Measurements from ENCODE around the gene MRGPRF.
A peak's percentile ranks its signal among the peaks of the same experiment; 100 is the strongest.
"Not testable (repeated sequence)": the region's sequence is repeated elsewhere in the genome, so short reads cannot be mapped to it uniquely, and the experiment has no call there.

MRGPRF gene

DNA sequence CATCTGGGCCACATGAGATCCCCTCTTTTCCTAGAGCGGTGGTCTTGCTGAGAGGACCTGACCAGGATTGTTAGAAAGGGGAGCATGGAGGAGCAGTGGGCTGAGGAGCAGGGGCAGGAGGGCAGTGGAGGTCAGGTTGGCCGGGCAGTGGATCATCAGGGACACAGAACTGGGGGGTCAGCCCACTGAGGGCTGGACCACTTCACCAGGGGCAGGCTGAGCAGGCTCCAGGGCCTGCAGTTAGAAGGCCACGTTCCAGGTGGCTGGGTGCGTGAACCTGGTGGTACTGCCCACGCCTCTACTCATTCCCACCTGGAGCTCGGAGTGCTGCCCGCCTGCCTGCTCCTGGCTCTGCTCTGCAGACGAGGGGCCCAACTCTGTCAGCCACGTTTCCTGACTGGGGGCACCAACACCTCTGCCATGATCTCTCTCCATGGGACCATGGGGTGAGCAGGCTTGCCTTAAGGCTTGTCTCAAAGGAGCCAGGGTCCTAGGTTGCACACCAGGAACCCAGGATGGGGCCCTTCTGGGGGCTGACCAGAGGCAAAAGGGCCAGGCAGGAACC lies 9.7 kb downstream of the MRGPRF start:
- H3K4me1 Mint-ChIP-seq = peaks cover 15% of the 10 kb centered on the region
- DNase-seq (ENCODE audit: low spot score in 2 of 2) (no peak), ATAC-seq (no peak)
- no peak overlapping the region for H3K4me3 Mint-ChIP-seq
- H3K27ac Mint-ChIP-seq = no peak overlapping the region
- no peaks in the 10 kb centered on the region for H3K9me3 Mint-ChIP-seq
- peaks cover 5% of the 10 kb centered on the region for H3K36me3 Mint-ChIP-seq

- ATAC-seq (no peak), DNase-seq (ENCODE audit: low spot score in 2 of 2) (no peak)
- H3K9me3 Mint-ChIP-seq = no peaks in the 10 kb centered on the region
- H3K27ac Mint-ChIP-seq = no peak overlapping the region
- H3K36me3 Mint-ChIP-seq = peaks cover 5% of the 10 kb centered on the region
- H3K4me1 Mint-ChIP-seq = peaks cover 15% of the 10 kb centered on the region
- no peak overlapping the region for H3K4me3 Mint-ChIP-seq
Measured at GRCh38 chr11:69002570-69003231, 10.3 kb downstream of the MRGPRF start.

DNA sequence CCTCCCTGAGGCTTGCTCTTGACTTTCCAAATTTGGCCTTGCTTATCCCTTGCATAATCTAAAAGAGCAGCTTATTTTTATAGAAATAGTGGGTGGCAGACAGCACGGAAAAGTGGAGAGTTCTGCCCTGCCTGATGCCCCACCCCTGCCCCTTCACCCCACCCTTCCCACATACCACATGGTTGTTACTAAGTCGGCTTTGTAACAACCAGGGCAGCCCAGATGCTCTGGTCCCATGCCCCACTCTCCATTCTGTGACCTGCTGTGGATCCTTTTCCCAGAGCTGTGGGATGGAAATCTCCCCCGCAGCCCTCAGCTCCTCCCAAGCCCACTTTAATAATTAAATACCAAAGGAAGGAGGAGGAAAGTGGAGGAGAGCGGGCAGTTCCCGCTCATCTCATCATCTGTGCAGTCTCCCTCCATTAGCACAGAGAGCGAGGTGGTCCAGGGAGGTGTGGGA lies 10.9 kb downstream of the MRGPRF start:
- Mint-ChIP-seq H3K4me3 (no peak overlapping the region), H3K36me3 (peaks cover 5% of the 10 kb centered on the region), H3K9me3 (no peaks in the 10 kb centered on the region), H3K4me1 (peaks cover 15% of the 10 kb centered on the region), H3K27ac (no peak overlapping the region)
- ATAC-seq = no peak
- DNase-seq (ENCODE audit: low spot score in 2 of 2) = no peak

DNA sequence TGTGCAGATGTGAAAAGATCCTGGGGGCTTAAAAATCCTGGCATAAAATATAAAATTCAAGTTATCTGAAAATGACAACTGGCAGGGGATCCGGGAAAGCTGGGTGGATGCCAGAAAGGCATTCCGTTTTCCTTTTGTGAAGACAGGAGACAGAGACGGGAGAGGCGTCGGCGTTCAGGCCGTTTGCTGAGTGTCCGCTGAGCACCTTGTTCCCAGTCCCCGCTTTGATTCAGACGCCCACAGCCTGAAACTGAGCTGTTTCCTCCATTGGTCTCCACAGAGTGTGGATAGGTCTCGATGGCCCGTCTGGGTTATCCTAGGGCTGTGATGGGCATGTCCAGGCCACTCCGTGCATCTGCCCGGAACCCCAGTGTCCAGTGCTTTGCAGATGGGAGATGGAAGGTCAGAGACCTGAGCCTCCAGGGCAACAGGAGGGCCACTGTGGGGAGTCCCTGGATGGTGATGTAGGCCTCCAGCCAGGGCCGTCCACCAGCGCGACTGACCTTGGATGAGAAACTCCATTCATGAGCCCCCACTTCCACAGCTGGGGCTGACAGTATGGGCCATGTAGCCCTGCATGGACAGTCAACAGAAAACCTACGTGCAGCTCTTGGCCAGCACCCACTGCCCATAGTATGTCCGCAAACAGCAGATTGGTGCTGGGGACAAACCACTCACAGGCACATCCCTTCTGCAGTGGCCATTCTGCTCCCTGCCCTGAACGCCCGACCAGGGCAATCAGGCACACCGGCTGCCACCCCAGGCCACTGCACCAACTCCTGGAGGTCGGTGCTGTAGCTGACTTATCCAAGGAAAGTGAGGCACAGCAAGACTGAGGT lies 11.6 kb downstream of the MRGPRF start:
- DNase-seq (ENCODE audit: low spot score in 2 of 2) (no peak), ATAC-seq (no peak)
- Mint-ChIP-seq H3K4me1 (peaks cover 15% of the 10 kb centered on the region), H3K36me3 (peaks cover 5% of the 10 kb centered on the region), H3K4me3 (no peak overlapping the region), H3K9me3 (no peaks in the 10 kb centered on the region), H3K27ac (no peak overlapping the region)

DNA sequence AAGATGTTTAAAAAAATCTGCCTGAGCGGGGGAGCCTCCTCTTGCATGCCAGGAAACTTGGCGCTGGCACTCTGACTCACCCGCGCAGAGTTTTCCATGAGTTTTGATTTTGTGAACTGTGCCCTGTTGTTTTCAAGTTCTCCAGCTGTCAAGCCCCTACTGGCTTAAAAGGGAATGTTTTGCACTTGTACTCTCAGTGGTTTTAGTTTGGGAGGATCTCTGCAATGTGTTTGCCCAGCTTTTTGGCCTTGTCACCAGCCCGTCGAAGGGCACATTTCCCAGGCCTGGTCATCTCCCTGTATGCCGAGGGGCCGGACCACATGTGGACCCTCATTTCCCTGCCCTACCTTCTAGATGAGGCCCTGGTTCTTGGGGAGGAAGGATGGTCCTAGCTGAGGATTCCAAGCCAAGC lies 12.2 kb downstream of the MRGPRF start:
- ATAC-seq (no peak), DNase-seq (ENCODE audit: low spot score in 2 of 2) (no peak)
- Mint-ChIP-seq H3K9me3 (no peaks in the 10 kb centered on the region), H3K27ac (no peak overlapping the region), H3K36me3 (peaks cover 5% of the 10 kb centered on the region), H3K4me3 (no peak overlapping the region), H3K4me1 (peaks cover 15% of the 10 kb centered on the region)

GRCh38 chr11:69000391-69000790 lies 12.7 kb downstream of the MRGPRF start:
- Mint-ChIP-seq H3K9me3 (no peaks in the 10 kb centered on the region), H3K4me3 (no peak overlapping the region), H3K4me1 (peaks cover 12% of the 10 kb centered on the region), H3K36me3 (peaks cover 5% of the 10 kb centered on the region), H3K27ac (no peak overlapping the region)
- ATAC-seq = no peak
- no peak for DNase-seq (ENCODE audit: low spot score in 2 of 2)

GRCh38 chr11:68999748-69000355 lies 13.2 kb downstream of the MRGPRF start:
- H3K4me1 Mint-ChIP-seq; DNase-seq (ENCODE audit: low spot score in 2 of 2); ATAC-seq; H3K36me3 Mint-ChIP-seq; H3K27ac Mint-ChIP-seq; H3K9me3 Mint-ChIP-seq; H3K4me3 Mint-ChIP-seq: not testable (repeated sequence)

DNA sequence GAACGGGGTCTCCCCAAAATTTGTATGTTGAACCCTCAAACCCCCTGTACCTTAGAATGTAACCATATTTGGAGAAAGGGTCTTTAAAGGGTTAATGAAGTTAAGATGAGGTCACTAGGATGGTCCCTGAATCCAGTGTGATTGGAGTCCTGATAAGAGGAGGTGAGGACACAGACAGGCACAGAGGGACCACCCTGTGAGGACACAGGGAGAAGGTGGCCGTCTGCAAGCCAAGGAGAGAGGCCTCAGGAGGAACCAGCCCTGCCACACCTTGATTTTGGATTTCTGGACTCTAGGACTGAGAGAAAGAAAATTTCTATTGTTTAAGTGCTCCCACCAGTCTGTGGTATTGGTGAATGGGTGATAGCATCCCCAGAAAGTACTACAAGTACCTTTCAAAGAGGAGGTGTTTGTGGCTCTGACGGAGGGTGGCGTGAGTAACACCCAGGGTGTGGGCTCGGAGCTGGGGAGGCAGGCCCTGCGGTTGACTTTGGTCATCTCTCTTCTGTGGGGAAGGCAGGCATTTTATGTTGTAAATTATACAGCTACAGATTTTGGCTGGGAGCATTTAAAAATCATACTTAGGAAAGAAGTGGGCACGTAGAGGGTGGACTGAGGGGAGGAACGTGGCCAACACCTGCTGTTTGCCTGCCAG lies 13.8 kb downstream of the MRGPRF start:
- Mint-ChIP-seq H3K9me3 (no peaks in the 10 kb centered on the region), H3K36me3 (peaks cover 5% of the 10 kb centered on the region), H3K27ac (no peak overlapping the region), H3K4me3 (no peak overlapping the region), H3K4me1 (peaks cover 9% of the 10 kb centered on the region)
- ATAC-seq (peak; percentile 70), DNase-seq (ENCODE audit: low spot score in 2 of 2) (no peak)

DNA sequence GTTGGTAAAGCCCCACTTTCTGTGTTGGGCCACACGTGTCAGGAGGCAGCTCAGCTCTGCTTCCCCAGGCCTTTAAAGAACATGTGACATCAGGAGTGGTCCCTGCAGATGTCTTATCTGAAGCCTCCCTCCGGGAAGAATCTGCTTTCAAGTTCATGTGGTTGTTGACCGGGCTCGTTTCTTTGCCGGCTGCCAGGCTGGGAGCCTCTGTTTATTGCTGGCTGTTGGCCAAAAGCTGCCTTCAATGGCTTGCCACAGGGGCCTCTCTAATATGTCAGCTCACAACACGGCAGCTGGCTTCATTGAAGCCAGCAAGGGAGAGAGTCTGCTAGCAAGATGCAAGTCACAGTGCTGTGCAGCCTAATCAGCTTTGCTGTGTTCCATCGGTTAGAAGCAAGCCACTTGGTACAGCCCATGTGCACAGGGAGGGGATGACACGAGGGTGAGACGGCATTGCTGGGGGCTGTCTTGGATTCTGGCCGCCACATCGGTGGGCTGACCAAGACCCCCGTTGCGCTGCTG lies 14.6 kb downstream of the MRGPRF start:
- Mint-ChIP-seq H3K36me3 (peaks cover 5% of the 10 kb centered on the region), H3K27ac (no peak overlapping the region), H3K9me3 (no peaks in the 10 kb centered on the region), H3K4me1 (peaks cover 9% of the 10 kb centered on the region), H3K4me3 (no peak overlapping the region)
- DNase-seq (ENCODE audit: low spot score in 2 of 2) (no peak), ATAC-seq (no peak)

DNA sequence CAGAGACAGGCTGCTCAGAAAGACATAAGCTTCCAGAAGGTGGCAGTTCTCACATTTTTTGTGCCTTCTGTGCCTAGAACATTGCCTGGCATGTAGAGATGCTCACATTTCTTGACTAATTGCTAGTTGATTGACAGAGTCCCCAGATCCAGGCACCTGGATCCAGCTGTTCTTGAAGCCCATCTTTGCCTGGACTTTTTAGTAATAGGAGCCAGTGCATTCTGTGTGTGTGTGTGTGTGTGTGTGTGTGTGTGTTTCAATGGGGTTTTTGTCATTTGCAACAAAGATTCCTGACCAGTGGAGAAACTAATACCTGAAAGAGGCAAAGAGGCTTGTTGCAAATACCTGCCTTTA lies 15.1 kb downstream of the MRGPRF start:
- no peak for ATAC-seq
- Mint-ChIP-seq H3K9me3 (no peaks in the 10 kb centered on the region), H3K27ac (no peak overlapping the region), H3K4me1 (peaks cover 9% of the 10 kb centered on the region), H3K4me3 (no peak overlapping the region), H3K36me3 (peaks cover 5% of the 10 kb centered on the region)
- DNase-seq (ENCODE audit: low spot score in 2 of 2) = no peak

DNA sequence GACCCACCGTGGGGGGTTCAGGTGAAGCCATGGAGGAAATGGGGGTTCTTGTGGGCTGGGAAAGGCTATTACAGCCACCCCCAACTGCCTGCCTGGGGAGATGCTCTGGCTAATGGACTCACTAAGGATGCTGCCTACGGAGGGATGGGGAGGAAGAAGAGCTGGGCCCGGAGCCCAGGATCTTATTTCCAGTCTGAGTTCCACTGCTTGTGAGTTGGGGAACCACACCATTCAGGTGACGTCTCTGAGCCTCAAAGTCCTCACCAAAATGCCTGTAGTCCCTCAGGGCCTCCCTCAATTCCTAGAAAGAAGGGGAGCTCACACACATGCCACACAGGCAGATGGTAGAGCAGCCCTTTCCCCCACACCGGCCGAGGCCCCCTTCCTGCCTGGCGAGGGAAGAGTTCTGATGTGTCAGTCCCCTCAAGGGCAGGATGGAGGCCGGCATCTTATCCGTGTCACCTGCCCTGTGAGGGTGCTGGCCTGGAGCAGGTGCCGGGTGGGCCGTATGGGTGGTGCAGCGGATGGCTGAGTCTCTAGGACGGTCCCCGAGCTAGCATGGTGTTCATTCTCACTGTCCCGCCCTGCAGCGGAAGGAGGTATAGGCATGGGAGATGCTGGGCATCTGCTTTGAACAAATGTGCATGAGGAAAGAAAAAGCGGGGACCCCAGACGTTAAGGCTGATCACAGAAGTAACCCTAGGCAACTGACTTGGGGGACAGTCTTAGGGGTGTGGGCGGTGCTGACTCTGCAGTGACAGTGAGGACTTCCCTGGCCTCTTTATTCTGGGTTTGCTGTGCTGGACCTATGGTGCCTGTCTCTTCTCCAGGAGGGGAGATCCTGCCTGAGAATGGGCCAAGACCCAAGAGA lies 15.7 kb downstream of the MRGPRF start:
- no peak for DNase-seq (ENCODE audit: low spot score in 2 of 2)
- peaks cover 5% of the 10 kb centered on the region for H3K36me3 Mint-ChIP-seq

GRCh38 chr11:68996376-68997123 lies 16.5 kb downstream of the MRGPRF start:
- Mint-ChIP-seq H3K36me3 (peaks cover 5% of the 10 kb centered on the region), H3K4me1 (peaks cover 9% of the 10 kb centered on the region), H3K9me3 (no peaks in the 10 kb centered on the region), H3K4me3 (no peak overlapping the region), H3K27ac (no peak overlapping the region)
- DNase-seq (ENCODE audit: low spot score in 2 of 2) (no peak), ATAC-seq (no peak)

More for the DNA sequence above, 15.7 kb downstream of the MRGPRF start:
- Mint-ChIP-seq H3K27ac (no peak overlapping the region), H3K9me3 (no peaks in the 10 kb centered on the region), H3K4me3 (no peak overlapping the region), H3K4me1 (peaks cover 9% of the 10 kb centered on the region)
- no peak for ATAC-seq

DNA sequence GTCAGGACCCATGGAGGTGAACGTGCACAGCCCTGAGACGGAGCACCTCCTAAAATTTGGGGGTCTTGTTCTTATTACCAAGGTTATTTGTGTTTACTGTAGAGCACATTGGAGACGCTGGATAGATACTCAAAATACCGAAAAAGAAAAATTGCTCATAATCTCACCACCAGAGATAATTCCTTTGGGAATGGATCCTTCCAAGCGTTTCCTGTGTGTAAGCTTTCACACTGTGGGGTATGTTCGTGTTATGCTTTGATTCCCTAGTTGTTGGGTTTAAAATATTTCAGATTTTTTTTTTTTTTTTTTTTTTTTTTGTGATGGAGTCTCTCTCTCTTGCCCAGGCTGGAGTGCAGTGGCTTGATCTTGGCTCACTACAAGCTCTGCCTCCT lies 18.2 kb downstream of the MRGPRF start:
- no peak for ATAC-seq
- H3K4me3 Mint-ChIP-seq = no peak overlapping the region
- H3K9me3 Mint-ChIP-seq = no peaks in the 10 kb centered on the region
- no peak overlapping the region for H3K27ac Mint-ChIP-seq
- H3K4me1 Mint-ChIP-seq = peaks cover 9% of the 10 kb centered on the region
- H3K36me3 Mint-ChIP-seq = no peaks in the 10 kb centered on the region
- DNase-seq (ENCODE audit: low spot score in 2 of 2) = no peak
